Neural cell (in vitro differentiated cells): ENCODE measurements around the gene GNAS.

Experiments
- CTCF ChIP-seq: fragments of 450-650 bp; IDR thresholded peaks from 2 replicates; pipeline ENCODE4 v1.5.1; 2014; ENCODE audit warnings: antibody characterized with exemption, mild to moderate bottlenecking, moderate library complexity; ENCODE audit not compliant: poor library complexity, severe bottlenecking
- EP300 ChIP-seq: fragments of 450-650 bp; conservative IDR thresholded peaks from 2 replicates; pipeline ENCODE4 v1.6.1; 2014; ENCODE audit warnings: antibody characterized with exemption, mild to moderate bottlenecking, moderate library complexity; ENCODE audit not compliant: poor library complexity, severe bottlenecking
- EZH2 ChIP-seq: fragments of 200-600, 300-800 bp; shearing (Covaris generic), sonication (generic); IDR thresholded peaks from 2 replicates; pipeline ENCODE4 v1.6.1; 2014; ENCODE audit warnings: antibody characterized with exemption, low read length, borderline replicate concordance, mild to moderate bottlenecking; ENCODE audit not compliant: insufficient read depth, poor library complexity, severe bottlenecking
- MXI1 ChIP-seq: fragments of 450-650 bp; conservative IDR thresholded peaks from 2 replicates; pipeline ENCODE4 v1.6.1; 2014; ENCODE audit warnings: antibody characterized with exemption, mild to moderate bottlenecking; ENCODE audit not compliant: poor library complexity, severe bottlenecking
- POLR2AphosphoS5 ChIP-seq: IDR thresholded peaks from 2 replicates; pipeline ENCODE4 v1.6.1; 2012
- RAD21 ChIP-seq: fragments of 450-650 bp; conservative IDR thresholded peaks from 2 replicates; pipeline ENCODE4 v1.6.1; 2014; ENCODE audit warnings: antibody characterized with exemption, mild to moderate bottlenecking, moderate library complexity
- REST ChIP-seq: IDR thresholded peaks from 2 replicates; pipeline ENCODE4 v1.6.1; 2012; ENCODE audit warnings: borderline replicate concordance
- SMC3 ChIP-seq: fragments of 450-650 bp; conservative IDR thresholded peaks from 2 replicates; pipeline ENCODE4 v1.6.1; 2014; ENCODE audit warnings: antibody characterized with exemption, mild to moderate bottlenecking, moderate library complexity; ENCODE audit not compliant: poor library complexity
- TAF1 ChIP-seq: IDR thresholded peaks from 2 replicates; pipeline ENCODE4 v1.6.1; 2012; ENCODE audit warnings: low read depth

- TF ChIP-seq CTCF (no peak), REST (no peak), MXI1 (no peak), EZH2 (no peak), SMC3 (no peak), EP300 (no peak), POLR2AphosphoS5 (no peak), RAD21 (no peak), TAF1 (no peak)
These were observed 100.5 kb downstream of the GNAS start for GRCh38 chr20:58953050-58953449.
